SU-DHL-6 (cell line): ENCODE results near the gene MRPS10.

ENCODE experiments used
- H2AFZ ChIP-seq: fragments of 200-600 bp; sonication (generic); 2 replicates; pipeline ENCODE4 v1.6.1; 2014; ENCODE audit warnings: low read depth, mild to moderate bottlenecking, moderate library complexity, mixed read lengths, antibody characterized with exemption, low read length; ENCODE audit not compliant: severe bottlenecking
- H3F3A ChIP-seq: fragments of 200-600 bp; shearing (Covaris generic); 2 replicates; pipeline ENCODE4 v1.6.0; 2016; ENCODE audit warnings: antibody characterized with exemption, mild to moderate bottlenecking; ENCODE audit not compliant: insufficient read depth
- H3K27ac ChIP-seq: fragments of 200-600 bp; sonication (generic); 2 replicates; pipeline ENCODE4 v1.5.1; 2016; ENCODE audit warnings: low read depth, mild to moderate bottlenecking, low read length, moderate library complexity, mixed read lengths
- H3K27me3 ChIP-seq: fragments of 200-600 bp; sonication (generic), shearing (Covaris generic); 2 replicates; pipeline ENCODE4 v1.6.0; 2014; ENCODE audit warnings: mild to moderate bottlenecking, low read length
- H3K36me3 ChIP-seq: fragments of 200-600 bp; sonication (generic); 2 replicates; pipeline ENCODE4 v1.6.1; 2014; ENCODE audit warnings: mild to moderate bottlenecking, low read length, mixed read lengths
- H3K4me2 ChIP-seq: fragments of 300-600, 200-600 bp; shearing (Covaris generic), sonication (generic); 2 replicates; pipeline ENCODE4 v1.6.0; 2014; ENCODE audit warnings: low read length, low read depth, mild to moderate bottlenecking; ENCODE audit not compliant: poor library complexity, severe bottlenecking
- H3K4me3 ChIP-seq: fragments of 200-600 bp; sonication (generic); 2 replicates; pipeline ENCODE4 v1.5.1; 2014; ENCODE audit warnings: antibody characterized with exemption, low read length, mild to moderate bottlenecking, mixed read lengths; ENCODE audit not compliant: insufficient read depth, poor library complexity, severe bottlenecking
- H3K79me2 ChIP-seq: fragments of 200-600 bp; sonication (generic); 2 replicates; pipeline ENCODE4 v1.6.1; 2014; ENCODE audit warnings: mild to moderate bottlenecking, low read length, moderate library complexity; ENCODE audit not compliant: insufficient read depth
- H3K9ac ChIP-seq: fragments of 200-600 bp; sonication (generic); 2 replicates; pipeline ENCODE4 v1.7.0; 2014; ENCODE audit warnings: mild to moderate bottlenecking, low read length
- H3K9me2 ChIP-seq: fragments of 200-600 bp; sonication (generic); replicated peaks from 2 replicates; pipeline ENCODE4 v1.6.1; 2014; ENCODE audit warnings: low read length; ENCODE audit not compliant: insufficient read depth
- H3K9me3 ChIP-seq: fragments of 200-600 bp; sonication (generic); 2 replicates; pipeline ENCODE4 v1.6.1; 2014; ENCODE audit warnings: low read length, mixed read lengths; ENCODE audit not compliant: insufficient read depth
- H4K20me1 ChIP-seq: fragments of 200-600 bp; sonication (generic); 2 replicates; pipeline ENCODE4 v1.6.1; 2014; ENCODE audit warnings: low read depth, mild to moderate bottlenecking, antibody characterized with exemption, low read length, moderate library complexity, mixed read lengths
- CTCF ChIP-seq: fragments of 200-600 bp; sonication (generic); IDR thresholded peaks from one replicate; pipeline ENCODE4 v1.5.1; 2017; ENCODE audit warnings: antibody characterized with exemption, mild to moderate bottlenecking, low read length, moderate library complexity; ENCODE audit not compliant: insufficient read depth, poor library complexity, severe bottlenecking
- EZH2phosphoT487 ChIP-seq: fragments of 200-600 bp; sonication (generic), shearing (Covaris generic); conservative IDR thresholded peaks from 2 replicates; pipeline ENCODE4 v1.6.1; 2018; ENCODE audit warnings: mild to moderate bottlenecking, antibody characterized with exemption, low read length, moderate library complexity, mixed read lengths

MRPS10 gene

GRCh38 chr6:42251911-42252637 is 34.4 kb upstream of the MRPS10 start:
- no peaks in the 10 kb centered on the region for H3F3A ChIP-seq
- no peaks in the 10 kb centered on the region for H4K20me1 ChIP-seq
- no peak overlapping the region for H2AFZ ChIP-seq
- H3K79me2 ChIP-seq, result no peaks in the 10 kb centered on the region
- no peaks in the 10 kb centered on the region for H3K27me3 ChIP-seq
- no peak overlapping the region for H3K4me2 ChIP-seq
- H3K9ac ChIP-seq, result no peak overlapping the region
- H3K27ac ChIP-seq, result no peak overlapping the region
- H3K36me3 ChIP-seq, result no peaks in the 10 kb centered on the region
- H3K4me3 ChIP-seq, result no peak overlapping the region
- H3K9me2 ChIP-seq, result no peaks in the 10 kb centered on the region
- no peak for TF ChIP-seq EZH2phosphoT487
- no peak for TF ChIP-seq CTCF
- H3K9me3 ChIP-seq, result no peaks in the 10 kb centered on the region

GRCh38 chr6:42251500-42251899 is 33.8 kb upstream of the MRPS10 start:
- Histone ChIP-seq H3K27me3 (no peaks in the 10 kb centered on the region), H4K20me1 (no peaks in the 10 kb centered on the region), H3K4me2 (no peak overlapping the region), H3K9me3 (no peaks in the 10 kb centered on the region), H3K9ac (no peak overlapping the region), H3K9me2 (no peaks in the 10 kb centered on the region), H3K36me3 (no peaks in the 10 kb centered on the region), H3K79me2 (no peaks in the 10 kb centered on the region), H3K27ac (no peak overlapping the region), H3K4me3 (no peak overlapping the region), H2AFZ (no peak overlapping the region), H3F3A (no peaks in the 10 kb centered on the region)
- TF ChIP-seq CTCF (no peak), EZH2phosphoT487 (no peak)

- H3F3A ChIP-seq, result no peaks in the 10 kb centered on the region
- no peaks in the 10 kb centered on the region for H3K36me3 ChIP-seq
- no peak overlapping the region for H3K27ac ChIP-seq
- H3K79me2 ChIP-seq, result no peaks in the 10 kb centered on the region
- H3K9me2 ChIP-seq, result no peaks in the 10 kb centered on the region
- H3K9me3 ChIP-seq, result no peaks in the 10 kb centered on the region
- no peaks in the 10 kb centered on the region for H3K27me3 ChIP-seq
- H4K20me1 ChIP-seq, result no peaks in the 10 kb centered on the region
- no peak overlapping the region for H3K9ac ChIP-seq
- no peak overlapping the region for H3K4me2 ChIP-seq
- no peak for TF ChIP-seq CTCF
- TF ChIP-seq EZH2phosphoT487, result no peak
- H2AFZ ChIP-seq, result no peak overlapping the region
- no peak overlapping the region for H3K4me3 ChIP-seq
Measured at GRCh38 chr6:42250274-42250931, 32.7 kb upstream of the MRPS10 start.
